ENCODE results near the gene ERCC5.

Gene ERCC5

DNA sequence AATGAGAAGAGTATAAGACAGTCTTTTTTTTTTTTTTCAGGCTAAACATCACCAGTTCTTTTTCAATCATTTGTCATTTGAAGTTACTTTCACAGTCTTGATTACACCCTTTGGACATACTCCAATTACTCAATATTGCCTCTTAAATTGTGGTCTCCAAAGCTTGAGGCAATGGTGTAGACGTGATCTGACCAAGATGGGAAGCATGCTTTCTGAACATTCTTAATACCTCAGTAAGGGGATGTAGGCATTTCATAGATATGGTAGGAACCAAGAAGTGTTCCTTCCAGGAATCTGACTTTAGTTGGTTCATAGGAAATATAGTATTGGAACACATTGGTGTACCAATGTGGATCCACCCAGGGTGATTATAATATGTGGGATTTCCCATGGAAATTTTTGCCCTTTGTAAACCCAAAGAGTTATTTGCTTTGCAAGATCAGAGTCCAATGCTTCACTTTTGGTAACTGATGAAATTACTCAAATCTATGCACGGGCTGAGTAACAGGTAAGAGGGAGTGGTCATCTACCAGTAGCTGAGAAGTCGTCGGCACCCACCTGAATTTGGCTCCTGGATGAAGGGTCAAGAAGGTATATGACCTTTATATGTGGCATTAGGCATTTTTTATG lies 62.2 kb downstream of the ERCC5 start:
- no peak for TF ChIP-seq CTCF (IDR thresholded peaks at IDR 0.05; ENCODE audit: control extremely low read depth, extremely low read depth, low read depth, missing control alignments)
- POLR2A ChIA-PET: no interaction called here
- no peak for DNase-seq (ENCODE audit: extremely low spot score)
- CTCF ChIA-PET: interaction anchor here (0.6 to 2.5 kb wide), 5 partner anchors 8 to 64 kb away, joined by 3 to 10 read pairs (median 3); no protein-coding TSS in a partner anchor

DNA sequence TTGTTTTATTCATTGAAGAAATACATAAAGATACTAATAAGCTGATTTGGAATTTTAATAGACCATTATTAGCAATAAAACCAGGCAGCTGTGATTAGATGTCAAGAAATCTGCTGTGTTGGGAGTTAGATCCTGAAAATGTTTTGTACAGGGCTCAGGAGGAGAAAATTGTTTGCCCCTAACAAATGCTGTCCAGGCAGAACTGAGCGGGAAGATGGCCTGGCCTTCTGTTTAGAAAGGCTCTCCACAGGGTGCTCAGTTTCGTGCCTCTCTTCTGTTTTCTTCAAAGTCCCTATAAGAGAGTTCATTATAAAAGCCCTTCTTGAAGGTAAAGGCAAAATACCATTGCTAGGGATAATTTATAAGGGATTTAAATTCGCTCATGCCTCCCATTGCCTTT lies 64.1 kb downstream of the ERCC5 start:
- no peak for DNase-seq (ENCODE audit: extremely low spot score)
- no peak for TF ChIP-seq CTCF (IDR thresholded peaks at IDR 0.05; ENCODE audit: control extremely low read depth, extremely low read depth, low read depth, missing control alignments)
- CTCF ChIA-PET: interaction anchor here (2.2 to 7.4 kb wide), 2 partner anchors 10 to 230 kb away, joined by 14 to 71 read pairs; no protein-coding TSS in a partner anchor
- POLR2A ChIA-PET: no interaction called here

DNA sequence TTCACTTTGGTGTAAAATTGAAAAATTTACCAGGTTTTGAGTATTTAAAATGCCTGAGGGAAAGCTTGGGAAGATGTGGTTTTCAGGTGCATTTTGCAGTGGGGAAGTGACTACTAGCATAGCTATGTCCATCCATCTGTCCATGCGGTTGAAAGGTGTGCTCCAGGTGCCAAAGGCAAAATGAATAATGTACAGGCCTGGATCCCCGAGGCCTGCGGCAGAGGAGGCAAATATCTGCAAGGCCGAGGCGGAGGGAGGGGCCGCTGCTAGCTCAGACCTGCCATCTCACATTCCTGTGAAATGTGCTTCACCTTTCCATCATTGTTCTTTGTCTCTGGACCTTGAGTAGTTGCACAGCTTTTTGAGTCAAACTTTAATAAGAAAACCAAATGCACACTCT lies 65.5 kb downstream of the ERCC5 start:
- ChIA-PET POLR2A (no interaction called here), CTCF (interaction anchor here (1.0 to 7.4 kb wide), 6 partner anchors 9 to 278 kb away, joined by 3 to 71 read pairs (median 7); no protein-coding TSS in a partner anchor)
- DNase-seq (ENCODE audit: extremely low spot score): no peak
- no peak for TF ChIP-seq CTCF (IDR thresholded peaks at IDR 0.05; ENCODE audit: control extremely low read depth, extremely low read depth, low read depth, missing control alignments)

- CTCF ChIA-PET: interaction anchor here (1.0 to 7.4 kb wide), 5 partner anchors 10 to 233 kb away, joined by 4 to 71 read pairs (median 9); no protein-coding TSS in a partner anchor
Measured at GRCh38 chr13:102912599-102912998, 66.8 kb downstream of the ERCC5 start.

DNA sequence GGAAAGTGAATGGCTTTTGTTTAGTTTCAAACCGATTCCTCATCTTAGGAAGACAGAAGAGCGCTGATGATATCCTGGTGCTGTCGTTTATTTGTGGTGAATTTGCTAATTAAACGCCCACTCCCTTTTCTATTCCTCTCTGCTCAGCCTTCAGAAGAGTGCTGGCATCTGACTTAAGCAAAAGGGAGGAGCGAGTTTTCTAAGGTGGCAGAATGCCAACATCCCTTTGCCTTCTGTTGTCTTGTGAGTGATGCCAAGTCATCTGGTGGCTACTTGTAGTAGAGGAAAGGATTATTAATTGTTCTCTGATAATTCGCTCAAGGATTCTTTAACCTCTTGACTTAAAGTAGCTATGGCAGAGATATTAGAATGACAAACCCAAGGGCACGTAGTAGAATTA lies 68.1 kb downstream of the ERCC5 start:
- no peak for DNase-seq (ENCODE audit: extremely low spot score)
- TF ChIP-seq CTCF (IDR thresholded peaks at IDR 0.05; ENCODE audit: control extremely low read depth, extremely low read depth, low read depth, missing control alignments): no peak
- POLR2A ChIA-PET: interaction anchor here (0.6 kb wide), 1 partner anchor 227 kb away, joined by 3 read pairs; no protein-coding TSS in a partner anchor
- CTCF ChIA-PET: interaction anchor here (1.0 to 7.4 kb wide), 7 partner anchors 9 to 256 kb away, joined by 3 to 71 read pairs (median 3); no protein-coding TSS in a partner anchor

More at GRCh38 chr13:102912599-102912998, 66.8 kb downstream of the ERCC5 start:
- no peak for DNase-seq (ENCODE audit: extremely low spot score)
- no peak for TF ChIP-seq CTCF (IDR thresholded peaks at IDR 0.05; ENCODE audit: control extremely low read depth, extremely low read depth, low read depth, missing control alignments)
- POLR2A ChIA-PET: no interaction called here

DNA sequence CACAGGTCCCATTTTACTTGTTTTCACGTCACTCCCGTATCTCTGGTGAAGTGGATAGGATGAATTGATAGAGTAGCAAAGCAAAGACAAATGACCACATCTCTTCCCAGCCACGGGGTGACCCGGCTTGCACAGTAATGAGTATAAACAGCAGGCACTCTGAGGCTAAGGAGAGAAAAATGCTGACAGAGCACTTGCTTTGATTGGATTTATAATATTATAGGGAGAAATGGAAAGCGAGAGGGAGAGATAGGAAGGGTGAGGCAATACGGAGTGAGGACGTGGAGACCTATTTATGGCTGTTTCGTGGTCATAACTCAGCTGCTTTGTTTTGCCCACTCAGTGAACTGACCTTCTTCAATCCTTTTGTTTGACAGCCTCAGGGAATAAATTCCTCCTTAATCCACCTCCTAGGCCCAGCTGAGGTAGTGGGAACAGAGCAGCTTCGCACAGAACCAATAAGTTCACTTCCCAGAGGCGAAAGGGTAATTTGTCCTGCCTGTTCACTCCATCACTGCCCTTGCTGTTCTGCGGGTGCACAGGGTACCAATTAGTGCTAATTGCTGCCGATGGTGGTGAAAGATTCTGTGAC lies 68.6 kb downstream of the ERCC5 start:
- ChIA-PET CTCF (interaction anchor here (1.0 to 7.4 kb wide), 9 partner anchors 9 to 274 kb away, joined by 3 to 71 read pairs (median 6); no protein-coding TSS in a partner anchor), POLR2A (interaction anchor here (0.6 kb wide), 1 partner anchor 226 kb away, joined by 3 read pairs; no protein-coding TSS in a partner anchor)
- TF ChIP-seq CTCF (IDR thresholded peaks at IDR 0.05; ENCODE audit: control extremely low read depth, extremely low read depth, low read depth, missing control alignments): no peak
- no peak for DNase-seq (ENCODE audit: extremely low spot score)

Data from GM10248 (cell line).